Left ventricle myocardium inferior (tissue), 1 donor: ENCODE measurements around the gene NATD1. TPM values are rescaled to one million over a fixed set of nuclear protein-coding genes. Genes with fewer than 3 reads are reported as not detected.

Experiments
- DNase-seq: peaks from one replicate; pipeline ENCODE4 v3.0.0-alpha.2; 2020
- H3K27ac ChIP-seq: fragments of 200-600 bp; replicated peaks from 2 replicates; pipeline ENCODE4 v1.8.0; 2021
- H3K27me3 ChIP-seq: fragments of 200-600 bp; 2 replicates; pipeline ENCODE4 v1.8.0; 2021; ENCODE audit warnings: low read depth
- H3K36me3 ChIP-seq: fragments of 200-600 bp; 2 replicates; pipeline ENCODE4 v1.8.0; 2021
- H3K4me1 ChIP-seq: fragments of 200-600 bp; 2 replicates; pipeline ENCODE4 v1.8.0; 2021
- H3K4me3 ChIP-seq: fragments of 200-600 bp; 2 replicates; pipeline ENCODE4 v1.8.0; 2021; ENCODE audit warnings: mild to moderate bottlenecking, moderate library complexity
- H3K9me3 ChIP-seq: fragments of 200-600 bp; replicated peaks from 2 replicates; pipeline ENCODE4 v1.8.0; 2021
- intact Hi-C: fragments of 100-400 bp; cut with micrococcal nuclease; formaldehyde crosslinking; loops from one replicate; pipeline ENCODE4 v1.11.0; 2022
- total RNA-seq: library from RNA; stranded (reverse); fragmentation: NEBNext Ultra II Directional; extraction: Animal tissue kit (Norgen Biotek cat#: 25700); gene quantifications from one replicate; pipeline ENCODE4 v1.2.1, GENCODE V29; 2021
- TF ChIP-seq, protein P1 (sequence below): fragments of 200-600 bp; IDR thresholded peaks from 2 replicates; pipeline ENCODE4 v1.8.0; 2021; ENCODE audit warnings: antibody characterized with exemption, mild to moderate bottlenecking, borderline replicate concordance
- donor health status: DM: no; HTN: yes; CAD: no; lungs with severe emphysema.

Gene NATD1
- total RNA-seq, 1 donor from 2014 or later: 17.7 TPM

DNA sequence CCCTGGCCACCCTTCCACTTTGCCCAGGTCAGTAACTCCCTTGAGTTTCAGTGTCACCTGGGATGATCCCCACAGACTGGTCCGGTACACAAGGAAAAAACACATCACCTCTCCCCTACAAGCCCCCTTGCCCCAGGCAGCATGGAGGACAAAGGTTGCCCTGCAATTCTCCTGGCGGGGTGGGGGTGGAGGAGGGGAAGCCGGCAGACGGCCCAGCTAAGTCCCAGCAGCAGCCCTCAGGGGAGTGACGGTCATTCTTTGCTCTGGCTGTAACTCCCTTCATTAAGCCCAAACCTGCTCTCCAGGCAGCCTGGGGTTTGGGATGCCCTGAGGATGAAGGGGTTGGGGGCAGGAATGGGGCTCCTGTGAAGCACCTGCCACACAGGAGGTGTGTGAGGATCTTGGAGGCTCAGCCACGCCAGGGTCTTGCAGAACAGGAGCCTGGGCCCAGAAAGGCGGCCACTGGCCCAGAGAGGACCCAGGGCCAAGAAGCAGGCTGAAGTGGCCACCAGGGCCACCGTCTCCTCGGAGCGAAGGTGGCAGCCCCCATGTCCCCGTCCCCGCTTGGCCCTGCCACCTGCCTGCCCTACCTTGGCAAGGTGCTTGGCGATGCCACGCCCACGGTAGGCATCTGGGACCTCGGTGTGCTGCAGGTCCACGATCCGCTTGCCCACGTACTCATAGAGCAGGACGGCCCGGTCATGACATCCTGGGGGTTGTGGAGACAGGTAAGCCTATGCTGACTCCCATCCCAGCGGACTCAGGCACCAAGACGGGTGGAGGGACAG, 9.5 kb downstream of the NATD1 start:
- no peak overlapping the region for H3K4me3 ChIP-seq
- intact Hi-C loops: no loop called here
- peaks cover 64% of the 10 kb centered on the region for H3K4me1 ChIP-seq
- TF ChIP-seq, protein P1, sequence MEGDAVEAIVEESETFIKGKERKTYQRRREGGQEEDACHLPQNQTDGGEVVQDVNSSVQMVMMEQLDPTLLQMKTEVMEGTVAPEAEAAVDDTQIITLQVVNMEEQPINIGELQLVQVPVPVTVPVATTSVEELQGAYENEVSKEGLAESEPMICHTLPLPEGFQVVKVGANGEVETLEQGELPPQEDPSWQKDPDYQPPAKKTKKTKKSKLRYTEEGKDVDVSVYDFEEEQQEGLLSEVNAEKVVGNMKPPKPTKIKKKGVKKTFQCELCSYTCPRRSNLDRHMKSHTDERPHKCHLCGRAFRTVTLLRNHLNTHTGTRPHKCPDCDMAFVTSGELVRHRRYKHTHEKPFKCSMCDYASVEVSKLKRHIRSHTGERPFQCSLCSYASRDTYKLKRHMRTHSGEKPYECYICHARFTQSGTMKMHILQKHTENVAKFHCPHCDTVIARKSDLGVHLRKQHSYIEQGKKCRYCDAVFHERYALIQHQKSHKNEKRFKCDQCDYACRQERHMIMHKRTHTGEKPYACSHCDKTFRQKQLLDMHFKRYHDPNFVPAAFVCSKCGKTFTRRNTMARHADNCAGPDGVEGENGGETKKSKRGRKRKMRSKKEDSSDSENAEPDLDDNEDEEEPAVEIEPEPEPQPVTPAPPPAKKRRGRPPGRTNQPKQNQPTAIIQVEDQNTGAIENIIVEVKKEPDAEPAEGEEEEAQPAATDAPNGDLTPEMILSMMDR: no peak
- H3K27me3 ChIP-seq: no peaks in the 10 kb centered on the region
- H3K27ac ChIP-seq: peak overlapping the region; percentile 85
- DNase-seq: no peak
- H3K9me3 ChIP-seq: no peaks in the 10 kb centered on the region
- H3K36me3 ChIP-seq: peaks cover 7% of the 10 kb centered on the region

DNA sequence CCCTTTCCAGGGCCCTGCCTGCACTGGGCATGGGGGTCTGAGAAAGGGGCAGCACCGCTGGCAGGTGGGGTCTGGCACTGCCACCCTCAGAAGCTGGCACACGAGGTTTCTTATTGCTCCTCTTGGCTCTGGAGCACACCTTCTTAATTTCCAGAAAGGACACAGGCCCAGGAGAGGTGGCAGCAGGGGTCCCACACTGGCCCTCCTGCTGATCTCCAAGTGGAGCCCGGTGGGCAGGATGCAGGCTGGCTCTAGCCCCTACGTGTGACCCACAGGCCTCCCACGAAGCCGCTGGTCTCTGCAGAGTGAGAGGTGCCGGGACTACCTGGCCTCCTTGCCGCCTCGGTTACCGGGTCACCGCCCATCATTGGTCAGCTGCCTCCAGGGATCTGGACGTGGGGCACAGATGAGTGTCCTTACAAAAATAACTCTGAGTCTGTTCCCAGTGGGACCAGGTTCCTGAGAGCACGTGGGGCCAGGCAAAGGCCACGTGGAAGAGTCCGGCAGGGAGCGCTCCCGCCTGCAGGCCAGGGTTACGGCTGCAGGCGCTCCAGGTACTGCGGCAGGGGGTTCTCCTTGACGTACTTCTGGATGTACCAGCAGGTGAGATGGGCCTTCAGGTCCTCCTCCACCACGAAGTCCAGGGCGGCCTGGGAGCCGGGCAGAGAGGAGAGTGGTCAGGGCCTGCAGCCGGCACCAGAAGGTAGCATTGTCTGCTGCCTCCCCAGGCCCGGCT, 10.3 kb downstream of the NATD1 start:
- intact Hi-C loops: no loop called here
- Histone ChIP-seq H3K27ac (peak overlapping the region; percentile 85), H3K36me3 (peaks cover 7% of the 10 kb centered on the region), H3K27me3 (no peaks in the 10 kb centered on the region), H3K9me3 (no peaks in the 10 kb centered on the region), H3K4me1 (peaks cover 57% of the 10 kb centered on the region), H3K4me3 (no peak overlapping the region)
- TF ChIP-seq, protein P1: peak; percentile 29
- DNase-seq: peak; percentile 63

DNA sequence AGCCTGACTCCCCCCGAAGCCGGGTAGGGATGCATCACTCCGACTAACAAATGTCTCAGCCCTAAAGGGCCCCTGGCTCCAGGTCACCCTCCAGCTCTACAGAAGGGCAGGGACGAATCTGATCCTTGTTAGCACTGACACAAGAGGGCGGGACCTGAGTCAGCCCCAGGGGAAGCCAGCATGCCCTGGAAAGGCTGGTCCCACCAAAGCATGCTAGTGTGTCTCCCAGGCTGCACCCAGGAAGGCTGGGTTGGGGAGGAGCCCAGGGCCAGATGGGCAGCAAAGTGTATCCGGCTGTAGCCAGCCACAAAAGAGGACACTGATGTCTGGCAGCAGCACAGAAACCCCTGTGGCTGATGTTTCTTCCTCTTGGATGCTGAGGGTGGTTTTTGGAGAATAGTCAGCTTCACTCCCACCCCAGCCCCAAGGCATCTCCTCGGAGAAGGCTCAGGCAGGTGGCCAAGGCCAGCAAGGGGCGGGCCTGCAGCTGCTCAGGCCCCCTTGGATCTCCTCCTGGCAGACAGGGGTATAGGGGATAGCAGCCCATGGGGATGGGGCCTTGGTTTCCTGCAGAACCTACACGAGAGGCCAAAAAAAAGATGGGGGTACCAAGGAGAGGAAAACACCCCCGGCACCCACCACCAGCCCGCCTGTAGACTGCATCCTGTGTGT, 11.0 kb downstream of the NATD1 start:
- DNase-seq: no peak
- Histone ChIP-seq H3K4me1 (peaks cover 49% of the 10 kb centered on the region), H3K27ac (peak overlapping the region; percentile 85), H3K4me3 (no peak overlapping the region), H3K27me3 (no peaks in the 10 kb centered on the region), H3K36me3 (peaks cover 7% of the 10 kb centered on the region), H3K9me3 (no peaks in the 10 kb centered on the region)
- TF ChIP-seq, protein P1: no peak
- intact Hi-C loops: no loop called here

DNA sequence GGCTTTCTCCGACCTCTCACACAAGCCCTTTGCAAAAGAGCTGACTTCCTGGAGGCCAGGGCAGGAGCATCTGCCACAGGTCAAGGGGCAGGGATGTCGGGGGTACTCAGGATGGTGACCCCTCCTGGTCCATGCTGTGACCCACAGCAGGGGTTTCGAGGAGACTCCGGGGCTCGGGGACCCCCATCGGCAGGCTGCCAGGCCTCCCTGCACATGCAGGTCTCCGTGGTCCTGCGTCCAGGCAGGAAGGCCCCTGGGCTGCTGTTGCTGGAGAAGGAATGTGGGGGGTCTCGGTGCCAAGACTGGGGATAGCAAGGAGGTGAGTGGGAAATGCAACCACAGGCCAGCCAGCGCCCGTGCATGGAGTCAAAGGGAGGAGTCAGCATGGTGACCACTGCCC, 11.6 kb downstream of the NATD1 start:
- Histone ChIP-seq H3K27me3 (no peaks in the 10 kb centered on the region), H3K36me3 (peaks cover 7% of the 10 kb centered on the region), H3K9me3 (no peaks in the 10 kb centered on the region), H3K4me1 (peaks cover 43% of the 10 kb centered on the region), H3K4me3 (no peak overlapping the region), H3K27ac (peak overlapping the region; percentile 85)
- TF ChIP-seq, protein P1: no peak
- intact Hi-C loops: no loop called here
- no peak for DNase-seq

DNA sequence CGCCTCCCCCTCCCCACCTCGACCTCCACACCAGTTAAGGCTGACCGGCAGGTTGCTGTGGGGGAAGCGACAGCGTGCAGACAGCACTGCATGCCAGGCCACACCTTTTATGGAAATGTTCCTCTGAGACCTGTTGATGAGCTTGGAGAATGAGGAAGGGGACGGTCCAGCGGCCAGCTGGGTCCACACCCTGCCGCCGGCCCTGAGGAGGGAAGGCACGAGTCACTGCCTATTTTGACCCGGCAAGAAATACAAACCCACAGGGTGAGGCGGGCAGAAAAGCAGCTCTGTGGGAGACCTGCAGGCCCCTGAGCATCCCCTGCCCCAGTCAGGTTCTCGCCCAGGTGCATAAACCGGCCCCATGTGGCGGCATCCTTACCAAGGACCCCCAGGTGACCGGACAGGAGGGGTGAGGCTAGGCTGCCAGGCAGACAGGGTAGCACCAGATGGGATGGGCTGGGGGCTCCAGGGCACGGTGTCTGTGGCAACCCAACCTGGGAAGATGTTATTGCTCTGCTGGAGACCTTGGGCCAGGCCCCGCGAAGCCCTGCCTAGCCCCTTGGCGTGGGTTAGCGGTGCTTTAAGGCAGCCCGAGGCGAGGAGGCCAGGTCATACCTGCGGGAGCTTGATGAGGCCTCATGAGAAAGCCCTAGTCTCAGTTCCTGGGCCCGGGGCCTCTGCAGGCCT, 12.7 kb downstream of the NATD1 start:
- TF ChIP-seq, protein P1: no peak
- Histone ChIP-seq H3K4me3 (no peak overlapping the region), H3K27me3 (no peaks in the 10 kb centered on the region), H3K36me3 (peaks cover 7% of the 10 kb centered on the region), H3K4me1 (peaks cover 32% of the 10 kb centered on the region), H3K9me3 (no peaks in the 10 kb centered on the region), H3K27ac (no peak overlapping the region)
- no peak for DNase-seq
- intact Hi-C loops: no loop called here
